Activated T-cell treated with anti-CD3 and anti-CD28 coated beads for 24 hours (primary cell): Measurements from ENCODE around the gene IBA57.
"Not testable (repeated sequence)": the region's sequence is repeated elsewhere in the genome, so short reads cannot be mapped to it uniquely, and the experiment has no call there.

Experiments used
- DNase-seq: peaks from one replicate; pipeline ENCODE4 v3.0.0-alpha.2; 2020; ENCODE audit warnings: low read depth

Gene IBA57

GRCh38 chr1:228212966-228213844 is 47.6 kb downstream of the IBA57 start:
- DNase-seq = peak; percentile 85

- no peak for DNase-seq
Measured at GRCh38 chr1:228213917-228214808, 48.6 kb downstream of the IBA57 start.

GRCh38 chr1:228214921-228215662 is 49.5 kb downstream of the IBA57 start:
- no peak for DNase-seq

GRCh38 chr1:228215663-228216116 is 50.1 kb downstream of the IBA57 start:
- DNase-seq = no peak

GRCh38 chr1:228216371-228217320 is 51.0 kb downstream of the IBA57 start:
- no peak for DNase-seq

- no peak for DNase-seq
Measured at GRCh38 chr1:228217551-228218344, 52.1 kb downstream of the IBA57 start.

GRCh38 chr1:228218513-228219244 is 53.1 kb downstream of the IBA57 start:
- DNase-seq = no peak

GRCh38 chr1:228219245-228219961 is 53.8 kb downstream of the IBA57 start:
- DNase-seq = no peak

GRCh38 chr1:228219962-228220780 is 54.6 kb downstream of the IBA57 start:
- DNase-seq = no peak

GRCh38 chr1:228221097-228221496 is 55.5 kb downstream of the IBA57 start:
- not testable (repeated sequence) for DNase-seq

GRCh38 chr1:228222548-228222947 is 56.9 kb downstream of the IBA57 start:
- no peak for DNase-seq

- DNase-seq = no peak
Measured at GRCh38 chr1:228224198-228225164, 58.9 kb downstream of the IBA57 start.

- no peak for DNase-seq
Measured at GRCh38 chr1:228225165-228225710, 59.6 kb downstream of the IBA57 start.

GRCh38 chr1:228225740-228226139 is 60.1 kb downstream of the IBA57 start:
- no peak for DNase-seq

GRCh38 chr1:228226141-228226874 is 60.7 kb downstream of the IBA57 start:
- DNase-seq = no peak
